Adrenal gland (tissue), 12 donors: ENCODE data around the gene CALD1. TPM values are rescaled to one million over a fixed set of nuclear protein-coding genes. Genes with fewer than 3 reads are reported as not detected.

ENCODE experiments used
- DNase-seq, 7 donors: peaks; one replicate each; pipeline ENCODE4 v3.0.0-alpha.2; 2019 to 2020
- H3K27ac ChIP-seq, 5 donors: fragments of 200-600 bp; sonication (generic) in 4 of 5; 1 replicate in 3 of 5; 2 replicates in 2 of 5; pipeline versions ENCODE4 v1.5.1 to v1.8.0; 2016 to 2020; ENCODE audit warnings: mild to moderate bottlenecking in 1 of 5
- H3K27me3 ChIP-seq: fragments of 200-600 bp; 2 replicates; pipeline ENCODE4 v1.8.0; 2021
- H3K36me3 ChIP-seq, 2 donors: fragments of 200-600 bp; replicated peaks in 1 of 2; 1 replicate in 1 of 2; 2 replicates in 1 of 2; pipeline versions ENCODE4 v1.5.1 to v1.8.0; 2018 to 2022
- H3K4me1 ChIP-seq, 2 donors: fragments of 200-600 bp; replicated peaks in 1 of 2; 1 replicate in 1 of 2; 2 replicates in 1 of 2; pipeline versions ENCODE4 v1.5.1 to v1.8.0; 2018 to 2021
- H3K4me3 ChIP-seq, 4 donors: fragments of 200-600 bp; sonication (generic) in 3 of 4; one replicate each; pipeline ENCODE4 v1.5.1; 2016 to 2018
- H3K9me3 ChIP-seq, 3 donors: fragments of 200-600 bp; sonication (generic) in 1 of 3; replicated peaks in 1 of 3; 1 replicate in 2 of 3; 2 replicates in 1 of 3; pipeline versions ENCODE4 v1.5.1 to v1.8.0; 2016 to 2021
- POLR2A ChIP-seq, 2 donors: fragments of 450-650 bp; IDR thresholded peaks; one replicate each; pipeline ENCODE4 v1.6.1; 2017; ENCODE audit warnings: antibody characterized with exemption in 2 of 2, mild to moderate bottlenecking in 2 of 2, moderate library complexity in 1 of 2
- WGBS, 4 donors: extraction: QIAGEN DNeasy Blood & Tissue Kit in 2 of 4; methylation state at CpG; one replicate each; pipeline versions ENCODE4 v1.1.5 to v1.1.7; 2013 to 2017; 5-methylcytosine and 5-hydroxymethylcytosine counted together
- intact Hi-C, 2 donors: fragments of 100-400 bp; cut with DNase I; formaldehyde crosslinking; loops; one replicate each; pipeline versions ENCODE4 v1.14.1 to v1.15.0; 2022 to 2023
- polyA plus RNA-seq, 3 donors: library from polyadenylated mRNA; stranded (reverse); fragments of 200-250 nt in 2 of 3; fragments of 350-450 nt in 1 of 3; fragmentation: Illumina TruSeq in 1 of 3; extraction: RNeasy Lipid Tissue Mini Kit (QIAGEN cat#74804) in 1 of 3; gene quantifications; one replicate each; pipeline ENCODE4 v1.2.3, GENCODE V29; 2013 to 2014
- total RNA-seq, 9 donors: library from RNA; depleted of rRNA in 4 of 9; stranded (reverse); fragments of >200 nt in 4 of 9; fragments of 120-200 nt in 1 of 9; fragmentation: NEBNext Ultra II Directional in 1 of 9; extraction: Animal tissue kit (Norgen Biotek cat#: 25700) in 1 of 9; gene quantifications; one replicate each; pipeline versions ENCODE4 v1.1.0 to v1.2.4, GENCODE V29; 2013 to 2023
- TF ChIP-seq, protein P1 (sequence below), 6 experiments: fragments of 450-650 bp in 4 of 6; fragments of 200-600 bp in 2 of 6; sonication (generic) in 1 of 6; IDR thresholded peaks; 1 replicate in 5 of 6; 2 replicates in 1 of 6; pipeline versions ENCODE4 v1.5.1 to v1.8.0; 2016 to 2021; ENCODE audit warnings: antibody characterized with exemption in 6 of 6, mild to moderate bottlenecking in 2 of 6, moderate library complexity in 1 of 6
- donor health status: healthy with polysubstance abuse.
- donor health status: Bipolar disorder and iron deficiency.
- donor health status: DM: yes; HTN: yes; CAD: no.
- donor health status: DM: no; HTN: no; CAD: no.
- donor health status: DM: no; HTN: no; CAD: no.
- donor health status: DM: yes; HTN: yes; CAD: no.

Gene CALD1
- total and polyA plus RNA-seq, 12 donors = 67.5 to 258 (median 199) TPM

DNA sequence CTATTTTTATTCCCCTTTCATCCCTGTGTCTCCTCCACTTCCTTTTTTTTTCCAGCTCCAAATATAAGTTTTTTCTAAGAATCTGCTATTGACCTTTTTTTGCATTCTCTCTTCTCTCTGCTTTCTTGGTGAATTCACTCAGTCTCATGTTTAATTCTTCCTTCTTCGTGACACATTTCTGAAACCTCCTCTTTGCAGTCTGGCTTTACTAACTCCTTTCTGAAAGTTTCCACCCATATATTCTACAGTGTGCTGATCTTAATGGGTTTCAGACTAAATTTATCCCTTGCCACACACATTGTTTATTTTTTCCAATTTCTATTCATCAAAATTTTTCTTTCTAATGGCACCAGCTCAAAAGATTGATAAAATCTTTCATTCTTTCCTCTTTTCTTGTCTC is 47.8 kb upstream of the CALD1 start:
- Histone ChIP-seq H3K27me3 (no peaks in the 10 kb centered on the region), H3K4me1 (no peaks in the 10 kb centered on the region), H3K4me3 (no peak overlapping the region), H3K27ac (no peak overlapping the region), H3K36me3 (no peaks in the 10 kb centered on the region), H3K9me3 (no peaks in the 10 kb centered on the region)
- WGBS, 4 donors = 73 to 82% (median 73%) methylated on average over 1 of the region's 1 CpG
- no peak for DNase-seq
- intact Hi-C loops = no loop called here
- no peak for TF ChIP-seq POLR2A (IDR thresholded peaks at IDR 0.05)
- TF ChIP-seq, protein P1, sequence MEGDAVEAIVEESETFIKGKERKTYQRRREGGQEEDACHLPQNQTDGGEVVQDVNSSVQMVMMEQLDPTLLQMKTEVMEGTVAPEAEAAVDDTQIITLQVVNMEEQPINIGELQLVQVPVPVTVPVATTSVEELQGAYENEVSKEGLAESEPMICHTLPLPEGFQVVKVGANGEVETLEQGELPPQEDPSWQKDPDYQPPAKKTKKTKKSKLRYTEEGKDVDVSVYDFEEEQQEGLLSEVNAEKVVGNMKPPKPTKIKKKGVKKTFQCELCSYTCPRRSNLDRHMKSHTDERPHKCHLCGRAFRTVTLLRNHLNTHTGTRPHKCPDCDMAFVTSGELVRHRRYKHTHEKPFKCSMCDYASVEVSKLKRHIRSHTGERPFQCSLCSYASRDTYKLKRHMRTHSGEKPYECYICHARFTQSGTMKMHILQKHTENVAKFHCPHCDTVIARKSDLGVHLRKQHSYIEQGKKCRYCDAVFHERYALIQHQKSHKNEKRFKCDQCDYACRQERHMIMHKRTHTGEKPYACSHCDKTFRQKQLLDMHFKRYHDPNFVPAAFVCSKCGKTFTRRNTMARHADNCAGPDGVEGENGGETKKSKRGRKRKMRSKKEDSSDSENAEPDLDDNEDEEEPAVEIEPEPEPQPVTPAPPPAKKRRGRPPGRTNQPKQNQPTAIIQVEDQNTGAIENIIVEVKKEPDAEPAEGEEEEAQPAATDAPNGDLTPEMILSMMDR (IDR thresholded peaks at IDR 0.05) = no peak

DNA sequence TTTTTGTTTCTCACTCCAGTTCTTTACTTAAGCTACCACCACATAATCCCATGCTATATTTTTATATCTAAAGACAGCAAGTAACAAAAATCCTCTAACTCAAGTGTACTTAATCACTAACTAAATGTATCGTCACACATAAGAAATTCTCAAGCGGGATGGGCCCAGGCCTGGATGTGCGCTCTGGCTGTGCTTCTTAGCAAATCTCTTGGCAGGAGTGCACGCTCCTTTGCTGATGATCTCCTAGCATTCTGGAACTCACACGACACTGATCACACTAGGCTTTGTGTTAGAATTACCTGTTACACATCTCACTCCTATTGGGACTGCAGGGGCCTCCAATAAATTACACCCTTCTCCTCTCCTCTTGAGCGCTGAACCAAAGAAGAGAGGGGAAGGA is 46.7 kb upstream of the CALD1 start:
- DNase-seq = no peak
- Histone ChIP-seq H3K9me3 (no peaks in the 10 kb centered on the region), H3K36me3 (no peaks in the 10 kb centered on the region), H3K4me1 (no peaks in the 10 kb centered on the region), H3K27ac (no peak overlapping the region), H3K27me3 (no peaks in the 10 kb centered on the region), H3K4me3 (no peak overlapping the region)
- WGBS, 4 donors = 76 to 87% (median 86%) methylated on average over 6 of the region's 6 CpGs
- no peak for TF ChIP-seq POLR2A (IDR thresholded peaks at IDR 0.05)
- TF ChIP-seq, protein P1 (IDR thresholded peaks at IDR 0.05) = no peak
- intact Hi-C loops = no loop called here

- intact Hi-C loops = no loop called here
- 80 to 88% (median 84%) methylated on average over 2 of the region's 2 CpGs for WGBS, 4 donors
- H3K4me1 ChIP-seq = no peaks in the 10 kb centered on the region
- H3K4me3 ChIP-seq = no peak overlapping the region
- H3K9me3 ChIP-seq = no peaks in the 10 kb centered on the region
- H3K27ac ChIP-seq = no peak overlapping the region
- no peaks in the 10 kb centered on the region for H3K36me3 ChIP-seq
- no peak for TF ChIP-seq POLR2A (IDR thresholded peaks at IDR 0.05)
- TF ChIP-seq, protein P1 (IDR thresholded peaks at IDR 0.05) = no peak
- DNase-seq = no peak
- H3K27me3 ChIP-seq = no peaks in the 10 kb centered on the region
Measured at GRCh38 chr7:134736381-134736780, 43.1 kb upstream of the CALD1 start.

DNA sequence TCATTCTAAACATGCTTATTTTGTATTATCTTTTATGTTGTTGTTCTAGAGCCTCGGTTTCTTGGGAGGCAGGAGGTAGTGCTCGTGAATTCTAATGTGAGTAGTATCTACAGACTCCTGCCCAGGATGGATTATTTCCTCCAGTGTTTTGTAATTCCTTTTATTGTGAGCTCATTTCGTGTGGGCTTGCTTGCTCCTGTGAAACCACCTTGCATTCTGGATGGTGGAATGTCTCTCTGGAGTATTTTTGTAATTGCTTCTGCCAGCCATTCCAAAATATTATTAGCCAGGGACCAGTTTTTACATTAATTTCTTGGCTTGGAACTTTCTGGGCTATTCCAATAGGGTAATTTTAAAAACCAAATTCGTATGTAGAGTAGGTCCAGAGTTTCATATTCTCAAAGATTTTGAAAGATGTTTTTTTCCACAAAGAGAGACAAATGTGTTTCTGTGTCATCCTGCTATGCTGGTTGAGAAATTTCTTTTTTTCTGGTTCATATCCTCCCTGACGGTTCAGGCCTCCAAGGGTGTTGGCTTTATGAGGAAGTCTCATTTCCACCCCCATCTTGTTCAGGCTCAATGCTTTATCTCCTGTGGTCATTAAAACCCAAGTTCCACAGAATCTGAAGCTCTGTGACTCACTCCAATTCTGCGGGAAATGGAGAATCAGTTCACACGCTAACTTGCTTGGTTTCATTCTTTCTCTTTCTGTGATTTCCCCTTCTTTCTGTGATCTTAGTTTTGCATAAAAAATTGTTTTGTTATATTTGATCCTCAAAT is 41.7 kb upstream of the CALD1 start:
- Histone ChIP-seq H3K27ac (peak overlapping the region in 2 of 5 donors; percentile 19 to 34), H3K4me1 (no peaks in the 10 kb centered on the region), H3K27me3 (no peaks in the 10 kb centered on the region), H3K4me3 (no peak overlapping the region), H3K36me3 (no peaks in the 10 kb centered on the region), H3K9me3 (no peaks in the 10 kb centered on the region)
- peak in 1 of 7 donors; percentile 21 for DNase-seq
- intact Hi-C loops = no loop called here
- TF ChIP-seq, protein P1 (IDR thresholded peaks at IDR 0.05) = no peak
- no peak for TF ChIP-seq POLR2A (IDR thresholded peaks at IDR 0.05)
- WGBS, 4 donors = 56 to 60% (median 58%) methylated on average over 7 of the region's 7 CpGs
